Stimulated activated CD4-positive, alpha-beta T cell treated with anti-CD3 and anti-CD28 coated beads, Interleukin-4, amount 100 ng/mL, for 4 hours (primary cell): ENCODE results near the gene RAB39A.
A peak's percentile ranks its signal among the peaks of the same experiment; 100 is the strongest.

ENCODE experiments used
- DNase-seq, 2 experiments: peaks; one replicate each; pipeline ENCODE4 v3.0.0-alpha.2; 2020

RAB39A gene

DNA sequence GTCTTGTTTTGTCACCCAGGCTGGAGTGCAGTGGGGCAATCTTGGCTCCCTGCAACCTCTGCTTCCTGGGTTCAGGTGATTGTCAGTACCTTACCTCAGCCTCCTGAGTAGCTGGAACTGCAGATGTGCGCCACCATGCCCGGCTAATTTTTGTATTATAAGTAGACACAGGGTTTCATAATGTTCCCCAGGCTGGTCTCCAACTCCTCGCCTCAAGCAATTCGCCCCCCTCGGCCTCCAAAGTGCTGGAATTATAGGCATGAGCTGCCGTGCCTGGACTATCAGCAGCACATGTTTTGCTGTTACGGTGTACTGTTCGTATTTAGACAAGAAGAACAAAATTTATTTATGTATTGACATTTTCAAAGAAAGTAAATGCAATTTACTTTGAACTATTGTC lies 34.8 kb downstream of the RAB39A start:
- DNase-seq: no peak

DNA sequence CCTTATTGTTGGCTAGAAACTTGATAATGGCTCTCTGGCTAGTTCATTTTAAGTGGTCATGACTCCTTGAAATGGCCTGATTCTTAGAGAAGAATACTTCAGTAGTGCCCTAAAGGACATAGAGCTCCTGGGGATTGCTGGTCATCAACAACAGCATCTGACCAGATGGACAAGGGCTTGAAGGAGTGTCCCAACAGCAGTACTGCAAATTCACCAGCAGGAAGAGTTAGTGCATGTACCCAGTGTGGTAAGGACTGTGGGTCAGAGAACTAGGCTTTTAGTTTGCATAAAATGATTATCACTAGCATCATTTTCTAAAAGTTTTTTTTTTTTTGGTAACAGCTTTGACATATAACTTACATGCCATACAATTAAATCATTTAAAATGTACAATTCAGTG lies 41.0 kb downstream of the RAB39A start:
- DNase-seq: no peak

DNA sequence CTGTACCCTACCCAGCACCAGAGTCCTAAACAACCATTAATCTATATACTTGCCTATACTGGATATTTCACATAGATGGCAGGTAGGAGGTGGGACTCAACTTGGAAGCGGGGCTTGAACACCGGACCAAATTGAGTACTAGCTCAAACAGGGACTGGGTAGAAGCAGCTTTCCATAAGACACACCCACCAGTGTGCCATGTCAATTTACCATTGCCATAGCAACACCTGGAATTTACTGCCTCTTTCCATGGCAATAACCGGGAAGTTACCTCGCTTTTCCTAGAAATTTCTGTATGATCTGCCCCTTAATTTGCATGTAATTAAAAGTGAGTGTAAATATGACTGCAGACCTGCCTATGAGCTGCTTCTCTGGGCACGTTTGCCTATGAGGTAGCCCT lies 41.8 kb downstream of the RAB39A start:
- no peak for DNase-seq

DNA sequence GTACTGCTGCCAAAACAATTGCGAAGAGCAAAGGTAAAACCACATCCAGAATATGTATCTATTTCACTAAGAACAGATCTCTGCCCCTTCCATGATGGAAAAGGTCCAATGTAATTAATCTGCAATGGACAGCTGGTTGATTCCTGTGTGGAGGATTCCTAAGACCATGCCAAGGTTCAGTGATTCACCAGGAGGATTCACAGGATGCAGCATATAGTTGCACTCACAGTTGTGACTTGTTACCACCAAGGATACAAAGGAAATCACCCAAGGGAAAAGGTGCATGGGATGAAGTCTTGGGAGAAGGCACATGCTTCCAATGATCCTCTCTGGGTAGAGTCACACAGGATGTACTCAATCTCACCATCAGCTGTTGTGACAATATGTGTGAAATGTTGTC lies 45.4 kb downstream of the RAB39A start:
- DNase-seq: no peak

DNA sequence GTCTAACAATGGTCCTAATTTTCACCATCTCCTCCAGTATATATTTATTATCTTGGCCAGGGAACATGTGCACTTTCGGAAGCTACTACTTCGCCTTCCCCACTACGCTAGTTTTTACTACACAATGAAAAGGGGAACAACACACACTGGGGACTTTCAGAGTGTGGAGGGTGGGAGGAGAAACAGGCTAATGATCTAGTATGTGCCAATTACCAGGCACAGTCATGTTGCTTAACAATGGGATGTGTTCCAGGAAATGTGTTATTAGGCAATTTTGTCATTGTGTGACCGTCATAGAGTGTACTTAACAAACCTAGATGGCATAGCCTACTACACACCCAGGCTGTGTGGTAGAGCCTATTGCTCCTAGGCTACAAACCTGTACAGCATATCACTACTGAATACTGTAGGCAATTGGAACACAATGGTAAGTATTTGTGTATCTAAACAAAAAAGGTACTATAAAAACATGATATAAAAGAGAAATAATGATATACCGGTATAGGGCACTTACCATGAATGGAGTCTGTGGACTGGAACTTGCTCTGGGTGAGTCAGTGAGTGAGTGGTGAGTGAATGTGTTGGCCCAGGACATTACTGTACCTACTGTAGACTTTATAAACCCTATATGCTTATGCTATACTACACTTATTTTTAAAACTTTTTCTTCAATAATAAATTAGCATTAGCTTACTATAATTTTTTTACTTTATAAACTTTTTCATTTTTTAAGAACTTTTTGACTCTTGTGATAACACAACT lies 60.3 kb downstream of the RAB39A start:
- no peak for DNase-seq

DNA sequence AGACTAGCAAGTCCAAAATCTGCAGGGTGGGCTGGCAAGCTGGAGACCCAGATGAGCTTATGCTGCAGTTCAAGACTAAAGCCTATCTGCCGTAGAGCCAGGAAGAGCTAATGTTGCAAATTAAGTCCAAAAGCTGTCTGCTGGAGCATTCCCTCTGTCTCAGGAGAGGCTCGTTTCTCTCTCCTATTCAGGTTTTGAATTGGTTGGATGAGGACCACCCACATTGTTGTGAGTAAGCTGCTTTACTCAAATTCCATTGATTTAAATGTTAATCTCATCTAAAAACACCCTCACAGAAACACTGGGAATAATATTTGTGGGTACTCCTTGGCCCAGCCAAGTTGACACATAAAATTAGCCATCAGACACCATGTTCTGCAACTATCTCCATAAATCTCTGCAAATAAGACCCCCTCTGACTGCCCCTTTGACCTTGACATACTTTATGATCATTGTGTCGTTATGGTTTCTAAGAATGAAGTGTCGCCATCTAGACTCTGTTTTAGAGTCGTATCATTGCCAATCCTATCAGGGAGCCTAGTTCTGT lies 63.7 kb downstream of the RAB39A start:
- no peak for DNase-seq

DNA sequence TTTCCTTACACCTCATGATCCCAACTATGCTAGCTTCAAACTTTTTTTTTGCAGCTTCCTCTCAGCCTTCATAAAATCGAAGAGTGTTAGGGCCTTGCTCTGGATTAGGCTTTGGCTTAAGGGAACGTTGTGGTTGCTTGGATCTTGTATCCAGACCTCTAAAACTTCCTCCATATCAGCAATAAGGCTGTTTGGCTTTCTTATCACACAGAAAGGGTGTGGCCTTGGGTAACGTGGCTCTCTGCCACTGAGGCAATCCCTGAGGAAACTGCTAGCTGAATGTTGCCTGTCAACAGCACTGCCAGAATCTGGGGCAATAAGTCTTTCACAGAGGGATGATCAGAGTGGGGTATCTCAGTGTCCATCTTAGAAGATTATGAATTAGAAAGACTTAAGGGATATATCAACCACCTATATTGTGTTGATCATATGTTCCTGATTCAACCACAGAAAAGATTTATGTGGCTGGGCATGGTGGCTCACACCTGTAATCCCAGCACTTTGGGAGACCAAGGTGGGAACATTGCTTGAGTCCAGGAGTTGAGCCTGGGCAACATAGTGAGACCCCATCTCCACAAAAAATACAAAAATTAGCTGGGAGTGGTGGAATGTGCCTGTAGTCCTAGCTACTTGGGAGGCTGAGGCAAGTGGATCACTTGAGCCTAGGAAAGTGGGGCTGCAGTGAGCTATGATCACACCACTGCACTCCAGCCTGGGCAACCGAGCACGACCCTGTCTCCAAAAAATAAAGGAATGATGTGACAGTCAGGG lies 67.9 kb downstream of the RAB39A start:
- DNase-seq: no peak

DNA sequence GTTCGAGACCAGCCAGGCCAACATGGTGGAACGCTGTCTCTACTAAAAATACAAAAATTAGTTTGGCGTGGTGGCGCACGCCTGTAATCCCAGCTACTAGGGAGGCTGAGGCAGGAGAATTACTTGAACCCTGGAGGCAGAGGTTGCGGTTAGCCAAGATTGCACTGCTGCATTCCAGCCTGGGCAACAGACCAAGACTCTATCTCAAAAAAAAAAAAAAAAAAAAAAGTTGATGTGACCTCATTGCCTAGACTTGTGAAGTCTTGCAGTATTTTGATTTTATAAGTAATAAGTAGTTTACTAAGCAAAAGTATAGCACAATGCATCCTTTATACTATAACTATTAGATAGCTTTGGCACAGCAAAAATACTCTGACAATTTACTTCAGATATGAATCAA lies 70.5 kb downstream of the RAB39A start:
- no peak for DNase-seq

DNA sequence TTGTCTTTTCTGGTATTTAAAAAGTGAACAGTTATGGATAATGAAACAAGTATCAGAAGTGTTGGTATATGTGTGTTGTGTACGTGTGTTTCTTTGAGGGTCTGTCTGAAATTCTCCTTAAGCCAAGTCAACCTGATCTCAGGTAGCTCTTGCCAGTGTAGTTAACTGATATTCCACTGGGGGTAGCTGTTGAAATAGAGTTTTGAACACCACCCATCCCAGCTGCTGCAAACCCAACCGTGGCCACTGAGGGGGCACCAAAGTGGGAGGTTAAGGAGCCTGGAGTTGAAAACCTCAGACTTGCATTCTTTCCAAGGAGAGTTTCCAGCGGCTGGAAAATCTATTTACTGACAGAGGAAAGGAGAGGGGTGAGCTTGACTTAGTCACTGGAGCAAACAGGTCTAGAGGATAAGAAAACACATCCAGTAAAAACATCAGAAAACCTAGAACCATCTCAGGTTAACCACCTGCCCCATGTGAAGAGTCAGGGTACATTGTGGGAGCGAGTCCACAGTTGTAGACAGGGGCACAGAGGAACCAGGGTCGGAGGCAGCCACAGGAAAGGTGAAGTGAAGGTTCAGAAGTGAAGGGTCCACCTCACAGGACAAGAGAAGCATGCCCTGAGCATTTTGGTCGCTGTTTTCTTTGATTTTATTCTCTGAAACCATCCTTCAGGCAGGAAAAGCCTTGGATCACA lies 71.7 kb downstream of the RAB39A start:
- DNase-seq: peak in 1 of 2 experiments; percentile 3

DNA sequence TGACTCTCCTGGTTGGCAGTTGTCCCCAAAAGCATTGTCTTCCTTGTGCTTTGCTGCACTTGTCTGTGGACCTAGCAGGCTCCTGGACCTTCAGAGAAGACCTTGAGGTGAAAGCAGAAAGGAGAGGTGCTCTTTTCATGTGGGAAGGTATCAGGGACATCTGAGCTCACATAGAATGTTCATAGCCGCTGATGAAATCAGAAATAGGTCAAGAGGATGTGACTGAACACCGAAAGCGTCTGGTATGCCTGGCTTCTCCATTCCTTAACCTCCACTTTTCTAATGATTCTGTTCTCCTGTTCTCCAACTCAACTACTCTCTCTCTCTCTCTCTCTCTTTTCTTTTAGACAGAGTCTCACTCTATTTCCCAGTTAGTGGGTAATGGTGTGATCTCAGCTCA lies 74.2 kb downstream of the RAB39A start:
- no peak for DNase-seq

DNA sequence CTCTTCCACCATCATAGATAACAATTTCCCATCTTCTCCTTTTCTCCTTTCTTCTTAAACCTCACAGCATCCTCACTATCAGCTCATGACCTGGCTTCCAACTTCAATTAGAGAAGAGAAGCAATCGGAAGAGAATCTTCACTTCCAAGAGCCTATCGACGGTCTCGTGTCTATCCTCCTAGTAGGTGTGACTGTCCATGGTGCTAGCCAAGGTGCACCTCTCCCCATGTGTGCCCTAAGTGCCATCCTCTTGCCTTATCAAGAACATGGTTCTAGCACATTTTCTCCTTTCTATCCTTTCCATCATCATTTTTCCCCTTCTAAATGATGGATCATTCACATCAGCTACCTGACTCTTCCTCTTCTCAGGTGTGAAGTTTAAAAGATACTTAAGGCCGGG lies 75.4 kb downstream of the RAB39A start:
- no peak for DNase-seq

DNA sequence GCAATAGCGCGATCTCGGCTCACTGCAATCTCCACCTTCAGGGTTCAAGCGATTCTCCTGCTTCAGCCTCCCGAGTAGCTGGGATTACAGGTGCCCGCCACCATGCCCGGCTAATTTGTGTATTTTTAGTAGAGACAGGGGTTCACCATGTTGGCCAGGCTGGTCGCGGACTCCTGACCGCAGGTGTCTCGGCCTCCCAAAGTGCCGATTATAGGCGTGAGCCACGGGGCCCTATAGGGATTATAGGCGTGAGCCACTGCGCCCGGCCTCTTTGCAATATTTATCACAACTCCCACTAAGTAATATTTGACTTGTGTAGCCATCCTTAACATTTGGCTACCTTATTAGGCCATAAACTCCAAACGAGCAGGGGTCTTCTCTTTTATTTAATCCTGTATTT lies 79.6 kb downstream of the RAB39A start:
- no peak for DNase-seq

DNA sequence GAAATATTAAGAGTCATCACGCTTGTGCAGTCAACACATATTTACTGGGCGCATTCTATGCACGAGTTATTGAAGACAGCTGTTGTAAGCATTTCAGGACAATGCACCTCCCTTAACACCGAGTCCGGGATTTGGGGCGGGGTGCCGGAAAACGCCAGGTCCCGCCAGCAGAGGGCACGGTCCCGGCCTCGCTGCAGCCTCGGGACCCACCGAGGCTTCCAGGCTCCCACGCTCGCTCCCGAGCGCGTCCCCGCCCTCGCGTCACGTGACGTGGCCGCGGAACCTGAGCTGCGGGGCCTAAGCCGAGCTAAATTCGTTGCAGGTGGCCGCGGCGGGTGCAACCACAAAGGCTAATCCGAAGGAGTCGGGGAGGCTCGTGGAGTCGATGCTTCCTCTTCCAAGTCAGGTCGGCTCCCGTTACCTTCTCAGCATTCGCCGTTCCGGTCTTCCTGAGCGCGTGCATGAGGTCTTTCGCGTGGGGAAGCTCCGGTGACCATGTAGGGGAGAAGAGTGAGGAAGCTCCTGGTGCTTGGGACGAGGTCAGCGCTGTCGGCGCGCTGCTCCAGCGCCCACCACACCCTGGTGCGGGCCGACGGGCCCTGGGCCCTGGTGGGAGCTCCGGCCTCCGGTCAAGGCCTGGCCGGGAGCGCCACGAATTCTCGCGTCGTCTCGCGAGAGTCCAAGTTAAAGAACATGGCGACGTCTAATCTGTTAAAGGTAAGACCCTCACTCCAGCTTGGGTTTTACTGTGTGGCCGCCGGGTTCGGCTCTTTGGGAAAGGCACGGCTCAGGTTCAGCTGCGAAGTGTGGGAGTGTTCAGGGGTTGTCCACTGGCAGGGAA lies 80.6 kb downstream of the RAB39A start, which contains the start of gene CUL5:
Gene CUL5, plus strand, starts transcription at position 243 of the 841 bp plus-strand sequence. Its CDS starts 451 bp downstream, at position 694.
- DNase-seq: peak; percentile 88 to 92

DNA sequence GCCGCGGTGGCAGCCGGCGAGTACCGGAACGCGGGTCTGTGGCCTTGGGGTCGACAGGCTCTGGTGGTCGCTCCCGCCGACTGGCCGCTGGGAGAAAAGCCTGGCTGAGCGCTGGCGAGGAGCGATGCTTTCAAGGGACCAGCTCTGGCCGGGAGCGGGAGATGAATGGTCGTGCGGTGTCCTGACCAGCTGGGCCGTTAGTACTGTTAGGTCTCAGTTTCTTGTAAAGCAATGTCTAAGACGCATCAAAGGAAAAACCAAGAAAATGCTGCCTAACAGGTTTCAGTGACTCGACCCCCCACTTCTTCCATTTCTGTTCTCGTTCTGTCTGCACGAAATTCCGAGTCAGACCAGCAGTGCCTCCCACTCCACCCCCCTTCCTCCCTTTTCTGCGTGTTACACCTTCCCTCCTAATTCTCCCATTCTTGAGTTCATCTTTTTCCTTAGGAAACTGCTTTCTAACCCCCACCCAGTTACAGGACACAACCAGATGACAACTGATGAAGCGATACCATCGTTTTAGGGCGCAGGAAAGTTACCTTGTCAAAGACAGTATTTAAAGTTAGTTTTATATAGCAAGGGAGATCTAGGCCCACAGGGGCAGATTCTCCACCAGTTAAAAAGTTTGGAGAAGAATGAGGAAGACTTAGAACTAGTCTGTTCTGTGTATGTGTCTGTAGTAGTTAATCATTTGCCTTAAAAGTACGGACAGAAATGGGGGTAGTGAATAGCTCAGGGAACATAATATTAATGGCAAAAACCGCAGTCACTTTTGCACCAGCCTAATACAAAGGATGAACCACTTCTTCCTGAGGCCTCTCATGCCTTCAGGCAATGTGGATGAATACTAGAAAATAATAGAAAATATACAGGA lies 81.5 kb downstream of the RAB39A start:
- DNase-seq: peak in 1 of 2 experiments; percentile 9

DNA sequence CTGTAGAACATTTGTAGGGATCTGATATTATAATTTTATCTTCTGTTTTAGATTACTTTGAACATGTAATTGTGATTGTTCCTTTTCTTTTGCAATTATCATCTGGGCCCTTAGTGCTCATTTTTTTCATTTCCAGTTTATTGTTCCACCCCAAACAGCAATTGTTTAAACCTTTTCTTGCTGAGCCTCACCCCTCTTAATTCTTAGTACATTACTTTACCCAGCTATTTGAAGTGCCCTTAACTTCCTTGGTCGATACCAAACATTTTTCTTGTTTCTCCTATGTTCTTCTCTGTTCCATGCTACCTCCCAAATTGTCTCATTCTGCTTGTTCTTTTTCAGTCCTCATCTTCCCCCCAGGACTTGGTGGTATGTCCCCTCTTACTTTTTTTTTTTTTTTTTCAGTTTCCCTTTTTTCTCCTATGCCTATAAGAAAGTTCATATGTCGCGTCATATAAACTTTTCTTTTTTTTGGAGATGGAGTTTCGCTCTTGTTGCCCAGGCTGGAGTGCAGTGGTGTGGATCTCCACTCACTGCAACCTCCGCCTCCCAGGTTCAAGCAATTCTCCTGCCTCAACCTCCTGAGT lies 84.0 kb downstream of the RAB39A start:
- DNase-seq: no peak
